Stimulated activated CD4-positive, alpha-beta T cell treated with anti-CD3 and anti-CD28 coated beads, Interleukin-1b, Interleukin-23, amount 100 ng/mL, for 24 hours (primary cell): Measurements from ENCODE around the gene PLXNA2.

Experiments used
- DNase-seq, 4 experiments: peaks; one replicate each; pipeline ENCODE4 v3.0.0-alpha.2; 2020; ENCODE audit warnings: low read depth in 4 of 4, low spot score in 1 of 4

PLXNA2 gene

DNA sequence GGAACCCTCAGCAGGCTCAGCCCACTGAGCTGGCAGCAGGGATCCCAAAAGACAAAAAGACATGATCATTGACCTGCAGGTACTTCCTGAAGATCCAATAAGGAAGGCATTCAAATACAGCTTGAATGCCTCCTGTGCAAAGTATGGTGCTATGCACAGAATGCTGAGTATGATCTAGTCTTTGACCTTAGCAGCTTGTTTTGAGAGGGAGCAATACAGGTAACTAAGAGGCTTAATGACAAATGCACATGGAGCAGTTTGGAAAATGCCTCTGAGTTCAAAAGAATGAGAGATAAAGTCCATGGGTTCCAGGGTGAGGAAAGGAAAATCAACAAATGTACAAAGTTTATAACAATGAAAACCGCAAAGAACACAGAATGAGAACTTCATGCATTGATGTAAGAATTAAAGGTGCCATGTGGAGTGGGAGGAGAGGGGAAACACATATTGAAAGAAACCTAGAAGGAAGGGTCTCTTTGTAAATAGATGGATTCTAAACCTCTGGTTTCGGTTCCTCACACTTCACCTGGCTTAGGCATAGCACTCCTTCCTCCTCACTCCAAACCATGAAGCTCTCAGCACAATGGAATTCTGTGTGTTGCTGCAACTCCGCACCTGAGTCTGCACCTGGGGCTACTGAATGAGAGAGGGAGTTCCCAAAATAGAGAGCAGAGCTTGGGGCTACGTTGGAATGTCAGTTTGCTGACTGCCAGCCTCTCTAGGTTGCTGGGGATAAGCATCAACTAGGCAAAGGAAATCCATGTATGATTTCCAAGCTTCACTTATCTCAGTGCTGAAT is 77.6 kb downstream of the PLXNA2 start:
- DNase-seq, result no peak

DNA sequence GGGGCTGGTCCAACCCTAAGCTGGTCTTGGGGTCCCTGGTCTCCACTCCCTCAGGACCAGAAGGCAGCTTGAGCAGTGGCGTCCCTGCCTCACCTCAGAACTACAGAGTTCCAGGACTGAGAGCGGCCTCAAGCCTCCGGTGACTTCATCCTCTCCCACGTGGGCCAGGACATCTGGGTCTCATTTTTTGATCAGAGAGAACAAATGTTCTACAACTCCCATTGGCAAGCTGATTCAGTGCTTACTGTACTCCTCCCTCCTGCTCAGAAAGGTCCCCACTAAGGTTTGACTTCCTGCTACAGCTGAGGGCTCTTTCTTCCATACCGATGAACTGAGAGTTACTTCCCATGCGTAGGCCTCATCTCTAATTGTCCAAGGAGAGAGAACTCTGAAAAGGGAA is 78.5 kb downstream of the PLXNA2 start:
- no peak for DNase-seq

GRCh38 chr1:208164609-208165008 is 79.6 kb downstream of the PLXNA2 start:
- no peak for DNase-seq

- no peak for DNase-seq
Observed at GRCh38 chr1:208163539-208163938, 80.6 kb downstream of the PLXNA2 start.

GRCh38 chr1:208162903-208163302 is 81.3 kb downstream of the PLXNA2 start:
- DNase-seq, result no peak

- no peak for DNase-seq
Observed at GRCh38 chr1:208161656-208162375, 82.4 kb downstream of the PLXNA2 start.

DNA sequence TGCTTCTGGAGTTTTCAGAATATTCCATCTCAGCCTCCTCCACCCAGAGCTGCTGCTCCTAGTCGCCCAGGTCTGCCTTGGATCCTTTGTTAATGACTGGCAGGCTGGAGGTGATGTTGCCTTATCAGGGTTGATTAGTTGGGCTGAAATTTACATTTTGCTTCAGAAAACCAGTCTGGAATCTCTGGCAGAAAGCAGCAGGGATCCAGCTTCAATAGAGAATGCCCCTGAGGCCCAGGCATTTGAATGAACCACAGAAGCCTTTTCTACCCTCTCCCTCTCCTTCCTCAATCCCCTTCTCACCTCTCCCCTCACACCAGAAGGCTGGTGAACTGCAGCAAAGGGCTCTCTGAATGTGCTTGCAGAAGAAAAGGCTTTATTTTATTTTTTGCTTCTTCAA is 83.2 kb downstream of the PLXNA2 start:
- DNase-seq, result no peak

- DNase-seq, result no peak
Observed at GRCh38 chr1:208160259-208160819, 83.8 kb downstream of the PLXNA2 start.

DNA sequence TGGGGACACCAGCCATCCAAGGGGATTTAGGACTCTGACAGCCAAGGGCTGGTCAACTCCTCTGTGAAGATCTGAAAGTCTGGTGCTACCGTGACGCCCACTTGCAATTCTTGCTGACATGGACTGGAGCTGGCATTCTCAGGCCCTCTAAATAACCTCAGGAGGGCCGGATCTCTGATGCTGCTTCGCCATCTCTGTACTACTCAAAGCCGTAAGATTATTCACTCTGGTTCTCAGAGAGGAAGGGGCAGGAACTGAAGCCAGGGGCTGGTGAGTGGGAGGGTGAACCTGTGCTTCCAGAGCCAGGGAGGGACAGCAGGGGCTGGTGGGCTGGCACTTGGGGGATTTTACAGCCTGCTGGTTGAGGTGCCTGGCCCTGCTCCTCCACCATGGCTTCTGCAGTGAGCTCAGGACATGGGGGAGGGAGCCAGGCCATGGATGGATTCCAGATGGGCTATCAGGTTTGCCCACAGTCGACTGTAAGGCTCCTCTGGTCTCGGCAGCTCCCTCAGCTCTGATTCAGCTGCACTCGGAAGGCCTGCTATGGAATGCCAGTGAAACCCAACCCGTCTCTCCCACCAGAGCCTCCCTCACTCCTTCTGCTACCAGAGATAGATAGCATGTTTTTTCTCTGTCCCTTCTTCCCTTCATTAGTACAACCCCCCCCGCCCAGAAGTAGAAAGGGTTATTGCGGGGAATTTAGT is 84.5 kb downstream of the PLXNA2 start:
- DNase-seq, result no peak

DNA sequence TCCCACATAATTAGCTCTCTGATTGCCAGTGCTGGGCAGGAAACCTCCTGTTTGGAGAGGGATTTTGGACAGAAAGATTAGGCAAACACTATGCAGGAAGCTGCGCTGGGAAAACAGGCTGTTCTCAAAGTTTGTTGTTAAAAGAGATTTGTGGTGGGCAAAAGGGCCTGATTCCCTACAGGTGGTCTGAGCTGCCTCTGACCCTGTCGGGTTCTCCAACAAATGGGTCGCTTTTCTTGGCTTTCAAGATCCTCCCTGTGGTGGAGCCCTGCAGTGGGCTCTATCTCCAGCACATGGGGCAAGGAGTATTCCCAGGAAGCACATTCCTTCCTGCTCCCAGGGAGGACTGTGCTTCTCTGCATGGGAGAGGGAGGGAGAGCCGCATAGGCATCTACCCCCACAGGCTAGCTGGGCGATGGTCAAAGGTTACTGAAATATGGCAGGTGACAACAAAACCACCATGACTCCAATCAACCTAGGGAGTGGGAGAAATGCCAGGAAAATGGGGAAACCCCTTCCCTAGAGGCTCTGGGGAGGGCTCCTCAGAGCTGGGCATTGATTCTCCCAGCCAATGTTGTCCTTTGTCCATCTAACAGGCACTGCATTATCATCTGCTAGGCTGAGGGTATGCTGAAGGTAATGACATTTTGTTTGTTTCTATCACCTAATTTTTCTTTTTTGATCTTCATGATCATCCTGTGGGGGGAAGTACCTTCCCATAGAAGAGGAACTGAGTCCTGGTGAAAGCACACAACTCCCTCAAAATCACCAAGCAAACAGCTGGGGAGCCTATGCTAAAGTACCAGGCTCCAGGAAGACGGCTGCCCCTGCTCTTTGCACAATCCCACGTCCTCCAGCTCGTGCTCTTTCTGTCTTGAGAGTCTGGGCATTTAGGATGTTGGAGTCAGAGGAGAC is 85.3 kb downstream of the PLXNA2 start:
- DNase-seq, result no peak

DNA sequence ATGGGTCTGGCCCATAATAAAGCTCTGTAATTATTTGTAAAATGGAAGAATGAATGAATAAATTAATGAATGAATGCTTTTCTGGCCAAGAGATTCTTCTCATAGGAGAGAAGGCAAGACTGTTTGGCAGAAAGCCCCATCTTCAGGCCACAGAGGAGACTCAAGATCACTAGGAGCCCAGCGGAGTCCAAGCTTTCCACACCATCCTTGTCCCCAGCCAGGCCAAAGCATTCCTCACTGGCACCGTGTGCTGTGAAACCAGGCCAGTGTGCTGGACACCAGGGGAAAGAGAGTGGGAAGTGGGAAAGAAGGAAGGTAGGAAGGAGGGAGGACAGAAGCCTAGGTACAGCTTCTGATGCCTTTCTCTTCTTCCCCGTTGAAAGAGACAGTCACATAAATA is 86.4 kb downstream of the PLXNA2 start:
- DNase-seq, result no peak

DNA sequence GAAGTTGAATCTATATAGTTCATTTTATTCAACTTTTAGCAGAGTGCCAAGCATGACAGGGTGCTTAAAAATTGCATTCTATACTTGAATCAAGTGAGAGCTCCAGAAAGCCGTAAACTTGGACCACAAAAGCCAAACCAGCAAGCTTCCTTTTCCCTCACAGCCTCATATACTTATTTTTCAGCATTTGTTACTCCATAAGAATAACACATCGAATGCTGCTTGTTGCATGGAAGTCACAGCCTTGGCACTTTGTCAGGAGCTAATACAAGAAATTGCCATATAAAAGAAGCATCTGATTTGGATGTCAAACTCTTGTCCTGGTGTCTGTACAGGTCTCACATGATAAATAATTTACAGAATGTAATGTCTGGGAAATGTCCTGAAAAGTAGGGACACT is 87.4 kb downstream of the PLXNA2 start:
- no peak for DNase-seq

DNA sequence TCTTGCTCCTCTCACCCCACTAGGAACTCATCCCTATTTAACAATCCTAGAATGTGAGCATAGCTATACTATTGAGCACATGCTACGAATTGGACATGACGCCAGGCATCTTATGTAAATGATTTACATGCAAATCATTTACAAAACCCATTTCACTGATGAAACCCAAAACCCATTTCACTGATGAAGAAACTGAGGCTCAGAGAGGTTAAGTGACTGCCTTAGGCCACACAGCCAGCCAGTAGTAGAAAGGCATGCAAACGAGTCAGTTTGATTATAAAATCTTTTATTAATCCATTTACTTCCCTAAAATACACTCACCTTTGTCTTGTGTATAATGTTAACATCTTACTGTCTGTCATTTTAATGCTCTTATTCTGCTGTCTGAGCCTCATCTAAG is 87.9 kb downstream of the PLXNA2 start:
- no peak for DNase-seq

GRCh38 chr1:208154679-208155642 is 89.2 kb downstream of the PLXNA2 start:
- DNase-seq, result no peak

DNA sequence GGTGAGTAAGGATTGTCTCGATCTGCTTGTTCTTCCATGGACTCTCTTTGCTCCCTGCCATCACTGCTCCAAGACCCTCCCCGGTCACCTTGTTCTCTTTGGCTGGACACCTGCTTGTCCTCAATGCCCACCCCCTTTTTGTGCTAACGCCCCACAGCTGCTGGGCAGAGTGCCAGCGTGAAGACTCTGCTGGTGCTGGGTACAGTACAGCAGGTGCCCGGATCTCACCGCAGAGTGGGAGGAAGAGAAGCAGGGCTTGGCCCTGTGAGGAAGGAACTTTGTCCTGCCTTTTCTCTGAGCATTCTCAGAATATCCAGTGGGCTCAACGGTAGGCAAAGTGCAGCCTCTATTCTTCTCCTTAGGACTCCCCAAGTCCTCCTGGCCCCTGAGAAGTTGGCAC is 90.1 kb downstream of the PLXNA2 start:
- no peak for DNase-seq

DNA sequence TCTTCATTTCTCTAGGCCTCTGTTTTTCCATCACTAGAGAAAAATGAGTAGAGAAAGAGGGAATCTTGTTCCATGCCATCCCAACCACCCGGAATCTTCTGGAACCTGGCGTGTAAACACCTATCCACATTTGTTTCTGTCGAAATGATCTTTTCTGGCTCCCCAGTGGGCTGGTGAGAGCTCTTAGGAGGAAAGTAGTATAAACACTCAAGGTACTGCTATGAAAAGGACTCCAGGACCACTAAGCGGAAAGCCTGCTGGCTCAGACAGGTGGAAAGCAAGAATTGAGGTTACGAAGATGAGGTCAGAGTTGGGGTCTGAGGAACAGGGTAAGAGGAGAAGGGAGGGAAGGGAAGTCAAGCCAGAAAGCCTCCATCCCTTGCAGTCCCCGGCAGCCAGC is 90.8 kb downstream of the PLXNA2 start:
- DNase-seq, result no peak

- DNase-seq, result no peak
Observed at GRCh38 chr1:208151728-208152598, 92.2 kb downstream of the PLXNA2 start.

DNA sequence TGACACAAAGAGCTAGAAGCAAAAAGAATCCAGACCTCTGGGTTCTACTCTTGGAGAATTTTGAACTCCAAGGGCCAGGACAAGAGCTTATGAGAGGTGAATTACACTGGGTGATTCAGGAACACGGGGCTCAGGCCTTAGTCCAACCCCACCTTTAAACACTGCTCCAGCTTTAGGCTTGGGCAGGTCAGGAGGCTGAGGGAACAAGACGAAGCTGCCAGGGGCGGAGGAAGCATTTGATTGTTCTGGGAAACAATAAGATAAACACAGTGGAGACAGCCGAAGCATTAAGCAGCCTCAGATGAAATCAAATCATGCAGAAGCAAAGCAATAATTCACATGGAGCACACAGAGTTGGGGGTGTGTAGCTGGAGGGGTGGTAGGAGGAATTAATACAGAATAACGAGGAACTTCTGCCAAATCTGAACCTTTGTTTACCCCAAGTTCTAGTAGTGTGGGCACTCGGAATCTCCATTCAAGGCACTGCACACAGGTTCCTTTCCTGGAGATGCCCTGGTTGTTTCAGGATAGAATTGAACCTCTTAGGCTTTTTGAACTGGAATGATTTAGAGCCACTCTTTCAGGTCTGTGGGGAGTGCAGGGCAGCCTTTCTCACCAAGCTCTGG is 93.2 kb downstream of the PLXNA2 start:
- no peak for DNase-seq
